Lower lobe of right lung (tissue), 2 donors: ENCODE results near the gene ELFN2. TPM values are rescaled to one million over a fixed set of nuclear protein-coding genes. Genes with fewer than 3 reads are reported as not detected.
"Not testable (repeated sequence)": the region's sequence is repeated elsewhere in the genome, so short reads cannot be mapped to it uniquely, and the experiment has no call there.

Experiments used
- ATAC-seq, 2 donors: fragments of 200-7000 bp; cut with Tn5 transposase; one replicate each; pipeline ENCODE4 v1.9.1; 2020 to 2022; ENCODE audit warnings: mild to moderate bottlenecking in 2 of 2, moderate library complexity in 2 of 2
- DNase-seq: peaks from one replicate; pipeline ENCODE4 v3.0.0-alpha.2; 2020
- H3K27ac ChIP-seq: fragments of 200-600 bp; one replicate; pipeline ENCODE4 v1.8.0; 2022
- H3K27me3 ChIP-seq: fragments of 200-600 bp; one replicate; pipeline ENCODE4 v1.8.0; 2022; ENCODE audit warnings: low read depth
- H3K36me3 ChIP-seq: fragments of 200-600 bp; one replicate; pipeline ENCODE4 v1.8.0; 2022; ENCODE audit warnings: mild to moderate bottlenecking
- H3K4me1 ChIP-seq: fragments of 200-600 bp; one replicate; pipeline ENCODE4 v1.8.0; 2022
- H3K4me3 ChIP-seq: fragments of 200-600 bp; one replicate; pipeline ENCODE4 v1.8.0; 2022; ENCODE audit warnings: mild to moderate bottlenecking
- H3K9me3 ChIP-seq: fragments of 200-600 bp; one replicate; pipeline ENCODE4 v1.8.0; 2022
- intact Hi-C: fragments of 100-400 bp; cut with DNase I; formaldehyde crosslinking; loops from one replicate; pipeline ENCODE4 v1.11.0; 2022
- total RNA-seq: library from RNA; stranded (reverse); fragmentation: NEBNext Ultra II Directional; extraction: Animal tissue kit (Norgen Biotek cat#: 25700); gene quantifications from one replicate; pipeline ENCODE4 v1.2.1, GENCODE V29; 2021
- TF ChIP-seq, protein P1 (sequence below): fragments of 200-600 bp; IDR thresholded peaks from one replicate; pipeline ENCODE4 v1.8.0; 2022; ENCODE audit warnings: antibody characterized with exemption, mild to moderate bottlenecking
- donor health status: DM: no; HTN: yes; CAD: no; lungs with severe emphysema.

The ELFN2 gene
- total RNA-seq, 1 donor from 2014 or later, result 0.89 TPM

DNA sequence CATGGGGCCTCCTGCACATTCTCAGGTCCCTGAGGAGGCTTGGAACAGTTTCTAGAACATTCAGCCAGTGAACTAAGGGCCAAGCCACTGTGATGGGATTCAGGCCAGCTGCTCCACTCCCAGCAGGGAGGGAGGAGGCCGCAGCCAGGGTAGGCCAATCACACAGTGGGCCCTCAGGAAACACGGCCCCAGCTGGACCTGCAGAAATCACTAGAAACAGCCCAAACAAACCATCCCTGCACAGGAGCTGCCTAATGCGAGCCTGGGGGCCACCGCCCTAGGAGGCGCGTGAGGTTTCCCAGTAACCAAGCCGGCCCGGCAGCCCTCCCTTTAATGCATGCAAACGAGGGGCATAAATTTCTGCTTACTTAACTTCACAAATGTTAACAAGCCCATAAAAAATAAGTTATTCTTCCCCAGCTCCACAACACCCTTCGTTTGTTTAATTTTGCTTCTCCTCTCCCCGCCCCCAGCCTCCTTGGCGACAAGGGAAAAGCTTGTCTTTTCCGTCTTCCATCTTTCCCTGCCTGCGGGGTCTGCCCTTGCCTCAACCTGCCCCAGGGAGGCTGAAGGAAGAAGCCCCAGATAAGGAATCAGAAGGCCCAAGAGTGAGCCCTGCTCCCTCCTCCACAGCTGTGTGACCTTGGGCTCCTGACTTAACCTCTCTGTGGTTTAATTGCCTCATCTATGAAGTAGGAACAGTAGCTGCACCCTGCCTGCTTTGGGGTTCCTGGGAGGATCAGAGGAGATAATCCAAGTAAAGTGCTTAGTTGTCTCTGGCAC is 25.7 kb downstream of the ELFN2 start:
- Histone ChIP-seq H3K9me3 (no peaks in the 10 kb centered on the region), H3K27ac (no peak overlapping the region), H3K27me3 (no peaks in the 10 kb centered on the region), H3K36me3 (no peaks in the 10 kb centered on the region), H3K4me1 (no peaks in the 10 kb centered on the region), H3K4me3 (no peak overlapping the region)
- no peak for DNase-seq
- intact Hi-C loops, result no loop called here
- TF ChIP-seq, protein P1, sequence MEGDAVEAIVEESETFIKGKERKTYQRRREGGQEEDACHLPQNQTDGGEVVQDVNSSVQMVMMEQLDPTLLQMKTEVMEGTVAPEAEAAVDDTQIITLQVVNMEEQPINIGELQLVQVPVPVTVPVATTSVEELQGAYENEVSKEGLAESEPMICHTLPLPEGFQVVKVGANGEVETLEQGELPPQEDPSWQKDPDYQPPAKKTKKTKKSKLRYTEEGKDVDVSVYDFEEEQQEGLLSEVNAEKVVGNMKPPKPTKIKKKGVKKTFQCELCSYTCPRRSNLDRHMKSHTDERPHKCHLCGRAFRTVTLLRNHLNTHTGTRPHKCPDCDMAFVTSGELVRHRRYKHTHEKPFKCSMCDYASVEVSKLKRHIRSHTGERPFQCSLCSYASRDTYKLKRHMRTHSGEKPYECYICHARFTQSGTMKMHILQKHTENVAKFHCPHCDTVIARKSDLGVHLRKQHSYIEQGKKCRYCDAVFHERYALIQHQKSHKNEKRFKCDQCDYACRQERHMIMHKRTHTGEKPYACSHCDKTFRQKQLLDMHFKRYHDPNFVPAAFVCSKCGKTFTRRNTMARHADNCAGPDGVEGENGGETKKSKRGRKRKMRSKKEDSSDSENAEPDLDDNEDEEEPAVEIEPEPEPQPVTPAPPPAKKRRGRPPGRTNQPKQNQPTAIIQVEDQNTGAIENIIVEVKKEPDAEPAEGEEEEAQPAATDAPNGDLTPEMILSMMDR, result no peak
- ATAC-seq, result no peak

DNA sequence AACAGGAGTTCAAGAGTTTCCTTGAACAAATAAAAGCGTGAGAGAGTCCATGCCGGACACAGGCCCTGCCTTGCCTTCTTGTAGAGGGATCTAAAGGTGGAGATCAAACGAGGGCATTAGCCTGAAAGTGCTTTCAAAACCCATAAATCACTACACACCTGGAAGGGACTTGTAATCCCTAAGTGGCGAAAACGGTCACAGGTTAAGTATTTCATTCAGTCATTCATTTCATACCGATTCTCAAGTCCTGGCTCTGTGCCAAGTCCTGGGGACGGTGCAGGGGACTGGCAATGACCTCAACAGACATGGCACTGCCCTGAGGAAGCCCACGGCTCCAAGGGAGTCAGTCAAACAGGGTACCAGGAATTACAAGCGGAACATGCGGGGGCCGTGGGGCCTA is 26.6 kb downstream of the ELFN2 start:
- no peaks in the 10 kb centered on the region for H3K36me3 ChIP-seq
- intact Hi-C loops, result no loop called here
- no peaks in the 10 kb centered on the region for H3K4me1 ChIP-seq
- no peak overlapping the region for H3K4me3 ChIP-seq
- H3K27me3 ChIP-seq, result no peaks in the 10 kb centered on the region
- TF ChIP-seq, protein P1, result no peak
- DNase-seq (no peak), ATAC-seq (no peak)
- no peak overlapping the region for H3K27ac ChIP-seq
- H3K9me3 ChIP-seq, result no peaks in the 10 kb centered on the region

DNA sequence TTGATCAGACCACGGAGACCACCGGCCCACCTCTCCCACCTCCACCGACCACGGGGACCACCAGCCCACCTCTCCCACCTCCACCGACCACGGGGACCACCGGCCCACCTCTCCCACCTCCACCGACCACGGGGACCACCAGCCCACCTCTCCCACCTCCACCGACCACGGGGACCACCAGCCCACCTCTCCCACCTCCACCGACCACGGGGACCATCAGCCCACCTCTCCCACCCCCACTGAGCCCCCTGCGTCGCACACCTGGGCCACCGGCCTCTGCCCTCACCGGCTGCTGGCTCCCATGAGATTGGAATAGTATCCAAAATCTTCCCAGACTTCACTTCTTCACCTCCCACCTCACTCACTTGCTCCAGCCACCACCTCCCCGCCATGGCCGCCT is 27.8 kb downstream of the ELFN2 start:
- intact Hi-C loops, DNase-seq, H3K27ac ChIP-seq, H3K27me3 ChIP-seq, H3K9me3 ChIP-seq, H3K4me1 ChIP-seq, H3K4me3 ChIP-seq, ATAC-seq, H3K36me3 ChIP-seq: not testable (repeated sequence)

DNA sequence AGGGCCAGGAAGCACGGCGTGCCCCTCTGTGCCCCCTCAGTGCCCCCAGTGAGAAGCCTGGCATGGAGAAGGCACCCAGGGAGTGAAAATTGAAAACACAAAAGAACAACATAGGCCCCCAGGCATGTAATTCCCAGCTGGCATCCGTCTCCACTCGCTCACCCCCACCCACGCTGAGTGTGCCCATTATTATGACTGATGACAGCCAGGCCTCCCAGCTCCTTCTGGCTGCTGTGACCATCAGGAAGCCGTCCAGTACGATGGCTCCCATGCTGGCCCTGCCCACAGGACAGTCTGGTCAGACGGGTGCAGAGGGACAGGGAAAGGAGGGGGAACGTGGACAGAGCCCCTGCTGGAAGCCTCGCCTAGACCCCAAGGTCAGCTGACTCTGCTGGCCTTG is 30.1 kb downstream of the ELFN2 start:
- TF ChIP-seq, protein P1, result no peak
- no peaks in the 10 kb centered on the region for H3K36me3 ChIP-seq
- intact Hi-C loops, result no loop called here
- no peaks in the 10 kb centered on the region for H3K4me1 ChIP-seq
- no peak overlapping the region for H3K4me3 ChIP-seq
- no peaks in the 10 kb centered on the region for H3K9me3 ChIP-seq
- no peak for DNase-seq
- H3K27me3 ChIP-seq, result peaks cover 7% of the 10 kb centered on the region
- no peak overlapping the region for H3K27ac ChIP-seq
- ATAC-seq, result no peak

DNA sequence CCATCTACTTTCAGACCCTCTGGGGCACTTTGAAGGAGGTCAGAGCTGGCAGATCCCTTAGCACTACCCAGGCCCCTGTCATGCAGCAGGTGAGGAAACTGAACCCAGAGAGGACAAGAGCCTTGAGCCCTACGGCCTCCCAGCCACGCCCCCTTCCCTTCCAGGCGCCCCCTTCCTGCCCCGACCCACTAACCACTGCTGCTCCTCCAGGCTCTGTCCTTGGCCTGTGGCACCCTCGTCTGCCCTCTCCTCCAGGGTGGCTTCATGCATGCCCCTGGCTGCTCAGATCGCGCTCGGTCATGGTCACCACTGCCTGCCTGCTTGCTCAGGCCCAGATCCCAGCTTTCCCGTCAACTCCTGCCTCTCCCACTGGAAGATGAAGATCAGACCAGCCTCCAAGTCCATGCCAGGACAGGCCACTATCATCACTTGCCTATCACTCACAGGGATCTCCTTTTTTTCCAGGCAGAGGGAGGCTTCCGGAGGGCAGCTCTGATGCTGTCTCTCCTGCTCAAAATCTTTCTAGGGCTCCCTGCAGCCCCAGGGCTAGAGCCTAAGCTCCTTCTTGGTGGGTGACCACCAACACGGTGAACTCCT is 30.7 kb downstream of the ELFN2 start:
- no peak for DNase-seq
- H3K4me1 ChIP-seq, result no peaks in the 10 kb centered on the region
- intact Hi-C loops, result no loop called here
- no peak overlapping the region for H3K4me3 ChIP-seq
- no peak for ATAC-seq
- H3K9me3 ChIP-seq, result no peaks in the 10 kb centered on the region
- H3K36me3 ChIP-seq, result no peaks in the 10 kb centered on the region
- no peak overlapping the region for H3K27ac ChIP-seq
- H3K27me3 ChIP-seq, result peaks cover 7% of the 10 kb centered on the region
- TF ChIP-seq, protein P1, result no peak

DNA sequence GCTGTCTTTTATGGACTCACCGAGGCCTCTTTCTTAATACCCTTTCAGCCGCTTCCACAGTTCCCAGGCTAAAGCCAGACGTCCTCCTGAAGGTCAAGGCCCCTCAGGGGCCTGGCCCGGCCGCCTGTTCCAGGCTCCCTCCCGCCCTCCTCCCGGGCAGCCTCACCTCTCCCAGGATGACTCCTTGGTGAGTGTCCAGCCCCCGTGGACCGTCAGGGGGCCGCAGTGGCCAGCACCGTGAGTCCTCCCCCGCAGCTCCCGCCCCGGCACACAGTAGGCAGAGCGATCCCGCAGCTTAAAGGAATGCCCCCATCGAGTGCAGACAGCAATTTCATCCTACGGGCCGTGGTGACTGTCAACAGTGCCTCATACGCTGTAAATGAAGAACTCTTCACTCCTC is 32.9 kb downstream of the ELFN2 start:
- ATAC-seq (no peak), DNase-seq (no peak)
- no peaks in the 10 kb centered on the region for H3K4me1 ChIP-seq
- H3K36me3 ChIP-seq, result no peaks in the 10 kb centered on the region
- no peak overlapping the region for H3K4me3 ChIP-seq
- TF ChIP-seq, protein P1, result no peak
- intact Hi-C loops, result no loop called here
- H3K9me3 ChIP-seq, result no peaks in the 10 kb centered on the region
- H3K27ac ChIP-seq, result no peak overlapping the region
- peaks cover 7% of the 10 kb centered on the region for H3K27me3 ChIP-seq
